ENCODE data around the gene SEMA3F.
A peak's percentile ranks its signal among the peaks of the same experiment; 100 is the strongest.

The SEMA3F gene

DNA sequence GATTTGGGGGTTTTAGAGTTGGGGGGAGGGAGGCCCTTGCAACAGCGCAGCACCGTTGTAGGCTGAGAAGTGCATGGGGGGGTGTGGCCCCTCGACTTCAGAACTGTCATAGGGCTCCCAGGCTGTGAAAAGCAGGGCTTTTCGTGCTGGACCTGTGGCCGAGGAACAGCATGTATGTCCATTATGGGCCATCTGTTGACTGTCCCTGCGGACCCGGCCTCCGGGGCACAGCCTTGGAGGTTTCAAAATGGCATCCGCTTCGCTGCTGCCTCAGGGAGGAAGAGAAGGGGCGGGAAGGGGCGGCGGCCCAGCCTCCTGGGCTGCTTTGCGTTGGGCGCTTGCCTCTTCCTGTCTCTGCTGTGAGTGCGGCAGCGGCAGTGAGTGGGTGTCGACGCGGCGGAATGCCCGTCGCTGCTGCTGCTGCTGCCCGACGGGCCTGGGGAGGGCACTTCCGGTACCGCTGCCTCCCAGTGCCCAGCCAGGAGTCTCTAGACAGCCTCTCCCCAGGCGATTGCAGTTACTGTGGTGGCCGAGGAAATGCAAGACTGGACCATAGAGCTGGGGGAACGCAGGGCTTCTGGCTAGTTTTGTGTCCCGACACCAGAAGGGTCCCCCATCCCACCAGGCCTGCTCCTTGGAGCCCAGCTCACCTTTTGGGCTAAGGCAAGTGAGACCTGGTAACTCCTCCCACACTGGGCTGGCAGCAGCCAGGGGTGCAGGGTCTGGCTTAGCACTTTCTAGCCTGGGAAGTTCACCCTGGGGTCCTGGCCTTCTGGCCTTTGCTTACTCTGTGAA is 82.8 kb downstream of the SEMA3F start:
- Histone ChIP-seq H3F3A (ENCODE audit: control insufficient read depth, insufficient read depth) (peaks cover 5% of the 10 kb centered on the region), H3K4me3 (ENCODE audit: low read length) (peak overlapping the region; percentile 79), H3K9me2 (replicated peaks; ENCODE audit: control insufficient read depth, low read length) (no peaks in the 10 kb centered on the region), H3K9me3 (ENCODE audit: control insufficient read depth, insufficient read depth, low read length) (no peaks in the 10 kb centered on the region), H3K4me1 (ENCODE audit: control insufficient read depth, low read length) (peaks cover 62% of the 10 kb centered on the region), H3K27ac (ENCODE audit: low read depth, low read length) (peak overlapping the region; percentile 40), H3K27me3 (ENCODE audit: control insufficient read depth, low read length) (no peaks in the 10 kb centered on the region), H3K4me2 (ENCODE audit: low read length) (peak overlapping the region; percentile 86), H4K20me1 (ENCODE audit: control insufficient read depth, insufficient read depth, low read depth, low read length) (peaks cover 13% of the 10 kb centered on the region; the same call in 1 of the 2 replicates), H3K36me3 (ENCODE audit: control insufficient read depth, low read length) (peaks cover 37% of the 10 kb centered on the region), H3K79me2 (ENCODE audit: control insufficient read depth, low read length) (peaks cover 68% of the 10 kb centered on the region)
- TF ChIP-seq, protein P1, sequence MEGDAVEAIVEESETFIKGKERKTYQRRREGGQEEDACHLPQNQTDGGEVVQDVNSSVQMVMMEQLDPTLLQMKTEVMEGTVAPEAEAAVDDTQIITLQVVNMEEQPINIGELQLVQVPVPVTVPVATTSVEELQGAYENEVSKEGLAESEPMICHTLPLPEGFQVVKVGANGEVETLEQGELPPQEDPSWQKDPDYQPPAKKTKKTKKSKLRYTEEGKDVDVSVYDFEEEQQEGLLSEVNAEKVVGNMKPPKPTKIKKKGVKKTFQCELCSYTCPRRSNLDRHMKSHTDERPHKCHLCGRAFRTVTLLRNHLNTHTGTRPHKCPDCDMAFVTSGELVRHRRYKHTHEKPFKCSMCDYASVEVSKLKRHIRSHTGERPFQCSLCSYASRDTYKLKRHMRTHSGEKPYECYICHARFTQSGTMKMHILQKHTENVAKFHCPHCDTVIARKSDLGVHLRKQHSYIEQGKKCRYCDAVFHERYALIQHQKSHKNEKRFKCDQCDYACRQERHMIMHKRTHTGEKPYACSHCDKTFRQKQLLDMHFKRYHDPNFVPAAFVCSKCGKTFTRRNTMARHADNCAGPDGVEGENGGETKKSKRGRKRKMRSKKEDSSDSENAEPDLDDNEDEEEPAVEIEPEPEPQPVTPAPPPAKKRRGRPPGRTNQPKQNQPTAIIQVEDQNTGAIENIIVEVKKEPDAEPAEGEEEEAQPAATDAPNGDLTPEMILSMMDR (IDR thresholded peaks at IDR 0.05; ENCODE audit: low read depth, low read length, poor library complexity, severe bottlenecking) = no peak
- no peak for TF ChIP-seq EZH2phosphoT487 (IDR thresholded peaks at IDR 0.05; ENCODE audit: borderline replicate concordance, low read length)

DNA sequence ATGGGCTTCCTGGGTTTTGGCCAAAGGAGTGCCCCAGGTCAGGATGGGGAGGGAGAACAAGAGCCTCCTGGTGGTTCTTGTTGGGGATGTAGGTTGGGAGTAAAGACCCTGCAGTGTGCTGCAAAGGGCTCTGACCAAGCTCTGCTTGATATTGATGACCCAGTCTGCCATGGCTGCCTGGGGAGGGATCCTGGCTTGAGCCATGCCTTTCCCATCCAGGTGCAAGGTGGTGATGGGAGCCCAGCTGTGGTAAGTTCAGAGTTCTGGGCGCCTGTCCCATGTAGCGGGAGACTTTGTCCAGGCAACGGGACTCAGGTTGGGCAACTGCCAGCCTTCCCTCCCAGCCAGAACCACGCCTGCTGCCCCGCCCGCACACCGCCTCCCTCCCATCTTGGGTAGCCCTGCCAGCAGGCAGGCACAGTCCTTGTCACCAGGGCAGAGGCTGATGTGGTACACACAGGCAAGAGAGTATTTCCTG is 83.5 kb downstream of the SEMA3F start:
- peaks cover 13% of the 10 kb centered on the region; the same call in 1 of the 2 replicates for H4K20me1 ChIP-seq (ENCODE audit: control insufficient read depth, insufficient read depth, low read depth, low read length)
- peak overlapping the region; percentile 79 for H3K4me3 ChIP-seq (ENCODE audit: low read length)
- H3K79me2 ChIP-seq (ENCODE audit: control insufficient read depth, low read length) = peaks cover 75% of the 10 kb centered on the region
- no peaks in the 10 kb centered on the region for H3K27me3 ChIP-seq (ENCODE audit: control insufficient read depth, low read length)
- H3K4me1 ChIP-seq (ENCODE audit: control insufficient read depth, low read length) = peaks cover 68% of the 10 kb centered on the region
- H3K4me2 ChIP-seq (ENCODE audit: low read length) = peak overlapping the region; percentile 86
- H3K36me3 ChIP-seq (ENCODE audit: control insufficient read depth, low read length) = peaks cover 41% of the 10 kb centered on the region
- peak overlapping the region; percentile 40 for H3K27ac ChIP-seq (ENCODE audit: low read depth, low read length)
- H3K9me2 ChIP-seq (replicated peaks; ENCODE audit: control insufficient read depth, low read length) = no peaks in the 10 kb centered on the region
- peaks cover 11% of the 10 kb centered on the region for H3F3A ChIP-seq (ENCODE audit: control insufficient read depth, insufficient read depth)
- no peaks in the 10 kb centered on the region for H3K9me3 ChIP-seq (ENCODE audit: control insufficient read depth, insufficient read depth, low read length)
- no peak for TF ChIP-seq EZH2phosphoT487 (IDR thresholded peaks at IDR 0.05; ENCODE audit: borderline replicate concordance, low read length)
- TF ChIP-seq, protein P1 (IDR thresholded peaks at IDR 0.05; ENCODE audit: low read depth, low read length, poor library complexity, severe bottlenecking) = no peak
